H1 (cell line): ENCODE data around the gene RERE. TPM values are rescaled to one million over a fixed set of nuclear protein-coding genes. Genes with fewer than 3 reads are reported as not detected.

Source experiments
- GABPA ChIP-seq: IDR thresholded peaks from 2 replicates; pipeline ENCODE4 v1.6.1; 2011; ENCODE audit warnings: mild to moderate bottlenecking, low read length, moderate library complexity, borderline replicate concordance; ENCODE audit not compliant: insufficient read depth
- JUN ChIP-seq: IDR thresholded peaks from 2 replicates; pipeline ENCODE4 v1.6.1; 2011; ENCODE audit warnings: low read depth, mild to moderate bottlenecking, improper control_type of control experiment, low read length
- KDM5A ChIP-seq: fragments of 200-600 bp; IDR thresholded peaks from 2 replicates; pipeline ENCODE4 v1.7.1; 2012; ENCODE audit warnings: mild to moderate bottlenecking, low read length, inconsistent platforms, mixed read lengths
- SAP30 ChIP-seq: fragments of 300-600 bp; sonication (generic); IDR thresholded peaks from 2 replicates; pipeline ENCODE4 v1.7.1; 2012; ENCODE audit warnings: low read length, moderate library complexity, mild to moderate bottlenecking, inconsistent platforms; ENCODE audit not compliant: insufficient read depth, insufficient replicate concordance
- SRF ChIP-seq: IDR thresholded peaks from 2 replicates; pipeline ENCODE4 v1.6.1; 2011; ENCODE audit warnings: mild to moderate bottlenecking, low read depth, low read length, moderate library complexity
- polyA plus RNA-seq, 7 experiments: library from polyadenylated mRNA; depleted of rRNA in 3 of 7; stranded (reverse) in 5 of 7; unstranded in 2 of 7; fragments of >200 nt in 5 of 7; fragments of 200-250 nt in 2 of 7; gene quantifications; 1 replicate in 5 of 7; 2 replicates in 1 of 7; 4 replicates in 1 of 7; pipeline versions ENCODE4 v1.2.1 to v1.2.3, GENCODE V29; 2011 to 2013; ENCODE audit warnings: missing spikeins in 2 of 7, mixed read lengths in 2 of 7
- total RNA-seq: library from RNA; stranded (reverse); fragmentation: NEBNext Ultra II Directional; extraction: Animal tissue kit (Norgen Biotek cat#: 25700); gene quantifications from 2 replicates; pipeline ENCODE4 v1.2.1, GENCODE V29; 2021

The RERE gene
- total and polyA plus RNA-seq, 2 of the 8 experiments (the other 6 are each of a cell fraction or from before 2014, with no cell fraction given): 15.3 to 142 TPM

DNA sequence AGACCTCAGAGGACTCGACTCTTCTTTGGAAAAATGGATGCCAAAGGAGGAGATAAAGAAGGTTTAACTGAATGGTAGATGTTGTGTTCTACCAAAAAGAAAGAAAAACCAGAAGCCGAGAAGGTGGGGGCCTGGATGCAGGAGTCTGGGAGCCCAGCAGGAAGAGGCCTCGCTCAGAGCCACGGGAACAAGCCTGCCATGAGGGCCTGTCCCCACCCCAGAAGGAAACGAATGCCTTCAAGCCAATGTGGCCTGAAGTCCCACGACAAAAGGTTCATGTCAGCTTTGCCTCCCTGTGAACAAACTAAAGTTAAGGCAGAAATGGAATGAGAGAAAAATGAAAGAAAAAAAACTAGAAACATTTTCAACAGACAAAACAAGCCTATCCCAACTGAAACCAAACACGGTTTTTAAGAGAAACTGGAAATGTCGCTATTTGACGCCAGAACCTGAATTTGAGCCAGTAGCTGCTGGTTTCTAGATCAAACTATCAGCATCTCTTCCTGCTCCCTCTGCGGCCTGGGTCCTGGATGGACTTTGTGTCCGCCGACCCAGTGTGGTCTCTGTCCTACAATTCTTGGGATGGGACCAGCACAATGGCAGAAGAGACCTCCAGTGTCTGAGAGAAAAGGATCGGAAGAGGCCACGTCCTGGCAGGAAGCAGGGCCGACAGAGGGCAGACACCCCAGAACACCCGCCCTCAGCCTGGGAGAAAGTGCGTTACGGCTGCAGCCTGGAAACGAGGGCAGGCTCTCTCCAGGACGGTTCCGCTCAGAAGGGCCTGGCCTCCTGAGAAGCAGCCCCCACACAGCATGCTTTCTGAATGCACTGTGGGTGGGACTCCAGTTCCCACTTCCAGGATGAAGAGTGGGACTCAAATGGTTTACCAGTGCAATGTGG lies 464.3 kb downstream of the RERE start (continued):
- TF ChIP-seq KDM5A (no peak), GABPA (no peak), SRF (no peak), JUN (no peak), SAP30 (no peak)
